ENCODE data around the gene JARID2.

GRCh38 chr6:15404685-15404980 lies 158.8 kb downstream of the JARID2 start:
- TF ChIP-seq CTCF (IDR thresholded peaks at IDR 0.05) (no peak), POLR2A (IDR thresholded peaks at IDR 0.05) (no peak)
